Measurements from ENCODE around the gene ARHGDIG. TPM values are rescaled to one million over a fixed set of nuclear protein-coding genes. Genes with fewer than 3 reads are reported as not detected.
A peak's percentile ranks its signal among the peaks of the same experiment; 100 is the strongest.

The ARHGDIG gene
- polyA plus RNA-seq, 3 donors: not detected

GRCh38 chr16:259226-259625, 21.2 kb upstream of the ARHGDIG start:
- peaks cover 65 to 86% of the 10 kb centered on the region in 2 donors for H3K36me3 Mint-ChIP-seq
- WGBS (ENCODE audit: insufficient coverage): 27% methylated on average over 3 of the region's 10 CpGs
- DNase-seq: no peak

GRCh38 chr16:259814-260253, 20.6 kb upstream of the ARHGDIG start:
- Mint-ChIP-seq H3K27me3 (ENCODE audit: low read depth in 3 of 3) (no peaks in the 10 kb centered on the region), H3K9me3 (no peaks in the 10 kb centered on the region)

More at GRCh38 chr16:259226-259625, 21.2 kb upstream of the ARHGDIG start:
- Mint-ChIP-seq H3K27me3 (ENCODE audit: low read depth in 3 of 3) (no peaks in the 10 kb centered on the region), H3K4me1 (peaks cover 5% of the 10 kb centered on the region), H3K4me3 (no peak overlapping the region), H3K9me3 (no peaks in the 10 kb centered on the region), H3K27ac (peak overlapping the region in 2 of 7 donors; percentile 18 to 31)
- H3K27me3 ChIP-seq (ENCODE audit: control insufficient read depth in 2 of 2, insufficient read depth in 2 of 2, low read length in 2 of 2): no peaks in the 10 kb centered on the region
- no peak overlapping the region for H3K4me2 ChIP-seq (replicated peaks; ENCODE audit: extremely low read depth, low read length, poor library complexity, severe bottlenecking)
- no peak for TF ChIP-seq CTCF (IDR thresholded peaks at IDR 0.05)
- no peaks in the 10 kb centered on the region for H3K9me3 ChIP-seq (replicated peaks in 1 of 2; ENCODE audit: control insufficient read depth in 1 of 2, insufficient read depth in 1 of 2, low read length in 2 of 2)
- no peaks in the 10 kb centered on the region for H4K20me1 ChIP-seq (ENCODE audit: insufficient read depth, low read length)
- no peaks in the 10 kb centered on the region for H3K79me2 ChIP-seq (ENCODE audit: insufficient read depth, low read length)
- no peak overlapping the region for H2AFZ ChIP-seq (ENCODE audit: insufficient read depth, low read depth, low read length, poor library complexity, severe bottlenecking)
- no peaks in the 10 kb centered on the region for H3K4me1 ChIP-seq (ENCODE audit: control insufficient read depth in 1 of 2, insufficient read depth in 2 of 2, low read length in 2 of 2)
- no peak overlapping the region for H3K27ac ChIP-seq (ENCODE audit: low read depth in 1 of 2, low read length in 2 of 2)
- no peak overlapping the region for H3K4me3 ChIP-seq (replicated peaks in 1 of 3; ENCODE audit: low read depth in 2 of 3, low read length in 3 of 3)
- intact Hi-C loops (cut with micrococcal nuclease): no loop called here
- no peak overlapping the region for H3K9ac ChIP-seq (ENCODE audit: insufficient read depth, low read length, poor library complexity, severe bottlenecking)
- H3K36me3 ChIP-seq (replicated peaks in 1 of 2; ENCODE audit: control insufficient read depth in 1 of 2, insufficient read depth in 2 of 2, low read length in 2 of 2): peaks cover 45 to 61% of the 10 kb centered on the region in 2 donors

More at GRCh38 chr16:259814-260253, 20.6 kb upstream of the ARHGDIG start:
- no peak overlapping the region for H3K27ac ChIP-seq (ENCODE audit: low read depth in 1 of 2, low read length in 2 of 2)
- no peak overlapping the region for H3K4me3 Mint-ChIP-seq
- H3K4me1 ChIP-seq (ENCODE audit: control insufficient read depth in 1 of 2, insufficient read depth in 2 of 2, low read length in 2 of 2): no peaks in the 10 kb centered on the region
- peaks cover 51 to 61% of the 10 kb centered on the region in 2 donors for H3K36me3 ChIP-seq (replicated peaks in 1 of 2; ENCODE audit: control insufficient read depth in 1 of 2, insufficient read depth in 2 of 2, low read length in 2 of 2)
- no peak overlapping the region for H3K9ac ChIP-seq (ENCODE audit: insufficient read depth, low read length, poor library complexity, severe bottlenecking)
- no peak for DNase-seq
- intact Hi-C loops (cut with micrococcal nuclease): no loop called here
- no peak for TF ChIP-seq CTCF (IDR thresholded peaks at IDR 0.05)
- no peaks in the 10 kb centered on the region for H4K20me1 ChIP-seq (ENCODE audit: insufficient read depth, low read length)
- H3K4me3 ChIP-seq (replicated peaks in 1 of 3; ENCODE audit: low read depth in 2 of 3, low read length in 3 of 3): no peak overlapping the region
- H3K9me3 ChIP-seq (replicated peaks in 1 of 2; ENCODE audit: control insufficient read depth in 1 of 2, insufficient read depth in 1 of 2, low read length in 2 of 2): no peaks in the 10 kb centered on the region
- 93% methylated on average over 12 of the region's 13 CpGs for WGBS (ENCODE audit: insufficient coverage)
- no peaks in the 10 kb centered on the region for H3K79me2 ChIP-seq (ENCODE audit: insufficient read depth, low read length)
- H2AFZ ChIP-seq (ENCODE audit: insufficient read depth, low read depth, low read length, poor library complexity, severe bottlenecking): no peak overlapping the region
- H3K4me1 Mint-ChIP-seq: peaks cover 5% of the 10 kb centered on the region
- H3K27ac Mint-ChIP-seq: no peak overlapping the region
- no peak overlapping the region for H3K4me2 ChIP-seq (replicated peaks; ENCODE audit: extremely low read depth, low read length, poor library complexity, severe bottlenecking)
- no peaks in the 10 kb centered on the region for H3K27me3 ChIP-seq (ENCODE audit: control insufficient read depth in 2 of 2, insufficient read depth in 2 of 2, low read length in 2 of 2)
- peaks cover 61 to 85% of the 10 kb centered on the region in 2 donors for H3K36me3 Mint-ChIP-seq

All from CD14-positive monocyte (primary cell).